Body of pancreas (tissue), 4 donors: ENCODE measurements around the gene RGS12. TPM values are rescaled to one million over a fixed set of nuclear protein-coding genes. Genes with fewer than 3 reads are reported as not detected.

Source experiments
- ATAC-seq: fragments of 150-250 bp; one replicate; pipeline ENCODE4 v1.9.1; 2016
- DNase-seq, 4 donors: peaks; one replicate each; pipeline ENCODE4 v3.0.0-alpha.2; 2019
- H3K27ac ChIP-seq, 4 donors: fragments of 200-600 bp; sonication (generic); 1 replicate in 3 of 4; 2 replicates in 1 of 4; pipeline versions ENCODE4 v1.5.1 to v1.6.1; 2016 to 2019; ENCODE audit warnings: mild to moderate bottlenecking in 1 of 4, mixed read lengths in 1 of 4, moderate library complexity in 1 of 4
- H3K27me3 ChIP-seq, 2 donors: fragments of 200-600 bp; sonication (generic); one replicate each; pipeline ENCODE4 v1.6.0; 2016; ENCODE audit warnings: mild to moderate bottlenecking in 1 of 2
- H3K36me3 ChIP-seq, 2 donors: fragments of 200-600 bp; sonication (generic); replicated peaks in 1 of 2; 2 replicates each; pipeline ENCODE4 v1.5.1; 2016; ENCODE audit warnings: low read depth in 2 of 2; ENCODE audit not compliant: insufficient read depth in 1 of 2
- H3K4me1 ChIP-seq: fragments of 200-600 bp; sonication (generic); one replicate; pipeline ENCODE4 v1.6.0; 2016
- H3K4me3 ChIP-seq, 2 donors: fragments of 200-600 bp; sonication (generic); 1 replicate in 1 of 2; 2 replicates in 1 of 2; pipeline ENCODE4 v1.5.1; 2016 to 2019
- H3K9me3 ChIP-seq, 3 donors: fragments of 200-600 bp; sonication (generic); 1 replicate in 2 of 3; 2 replicates in 1 of 3; pipeline ENCODE4 v1.5.1; 2016
- CTCF ChIP-seq, 7 experiments: fragments of 450-650 bp in 4 of 7; fragments of 200-600 bp in 3 of 7; sonication (generic) in 3 of 7; IDR thresholded peaks; one replicate each; pipeline ENCODE4 v1.5.1; 2016 to 2019; ENCODE audit warnings: antibody characterized with exemption in 7 of 7
- POLR2A ChIP-seq, 3 donors: fragments of 450-650 bp; IDR thresholded peaks; one replicate each; pipeline ENCODE4 v1.6.1; 2016; ENCODE audit warnings: antibody characterized with exemption in 3 of 3, mild to moderate bottlenecking in 2 of 3
- WGBS, 2 donors: methylation state at CpG; one replicate each; pipeline ENCODE4 v1.1.5; 2017; 5-methylcytosine and 5-hydroxymethylcytosine counted together
- intact Hi-C: fragments of 100-400 bp; cut with DNase I; formaldehyde crosslinking; loops from one replicate; pipeline ENCODE4 v1.15.1; 2023
- total RNA-seq, 2 donors: library from RNA; depleted of rRNA; stranded (reverse); fragments of >200 nt; gene quantifications; one replicate each; pipeline ENCODE4 v1.1.0, GENCODE V29; 2016

Gene RGS12
- total RNA-seq, 2 donors from 2014 or later = 9.1 to 12.5 TPM

GRCh38 chr4:3313139-3313538 is 20.3 kb downstream of the RGS12 start:
- Histone ChIP-seq H3K9me3 (no peaks in the 10 kb centered on the region), H3K27ac (no peak overlapping the region), H3K36me3 (no peaks in the 10 kb centered on the region), H3K27me3 (no peaks in the 10 kb centered on the region), H3K4me3 (no peak overlapping the region), H3K4me1 (peaks cover 6% of the 10 kb centered on the region)
- DNase-seq (peak in 2 of 4 donors; percentile 0 to 1), ATAC-seq (no peak)
- intact Hi-C loops = no loop called here
- 86 to 96% methylated on average over 9 of the region's 9 CpGs for WGBS, 2 donors
- TF ChIP-seq POLR2A (IDR thresholded peaks at IDR 0.05) = no peak
- no peak for TF ChIP-seq CTCF (IDR thresholded peaks at IDR 0.05)

DNA sequence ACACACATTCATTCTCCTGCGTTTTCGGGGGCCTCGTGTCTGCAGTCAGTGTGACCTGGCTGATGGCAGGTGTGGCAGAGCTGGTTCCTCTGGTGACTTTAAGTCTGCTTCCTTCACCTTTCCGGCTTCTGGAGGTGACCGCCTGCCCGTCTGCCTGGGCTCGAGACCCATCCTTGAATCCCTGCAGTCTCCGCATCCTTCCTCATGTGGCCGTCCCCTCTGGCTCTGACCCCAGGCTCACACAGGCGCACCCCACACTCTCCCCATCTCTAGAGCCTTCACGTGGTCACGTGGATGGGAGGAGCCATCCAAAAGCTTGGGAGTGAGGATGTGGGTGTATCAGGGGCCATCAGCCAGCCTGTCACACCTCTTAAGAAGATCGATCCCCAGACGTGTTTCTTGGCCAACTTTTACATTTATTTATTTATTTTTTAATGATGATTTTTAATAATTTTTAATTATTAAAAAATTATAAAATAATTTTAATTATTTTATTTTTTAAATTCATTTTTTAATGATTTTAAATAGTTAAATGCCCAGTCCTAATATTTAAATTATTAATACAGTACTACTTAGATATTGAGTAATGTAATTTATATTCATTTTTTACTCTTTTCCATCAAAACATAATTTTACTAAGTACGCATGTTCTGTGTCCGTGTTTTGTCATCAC is 20.9 kb downstream of the RGS12 start:
- Histone ChIP-seq H3K4me1 (peaks cover 2% of the 10 kb centered on the region), H3K36me3 (no peaks in the 10 kb centered on the region), H3K9me3 (no peaks in the 10 kb centered on the region), H3K27me3 (no peaks in the 10 kb centered on the region), H3K4me3 (no peak overlapping the region), H3K27ac (no peak overlapping the region)
- intact Hi-C loops = no loop called here
- DNase-seq = peak in 2 of 4 donors; percentile 4 to 6
- TF ChIP-seq POLR2A (IDR thresholded peaks at IDR 0.05) (no peak), CTCF (IDR thresholded peaks at IDR 0.05) (no peak)
- 89% methylated on average over 16 of the region's 16 CpGs for WGBS, 2 donors
- no peak for ATAC-seq

GRCh38 chr4:3314706-3315260 is 22.0 kb downstream of the RGS12 start:
- Histone ChIP-seq H3K4me1 (peaks cover 1% of the 10 kb centered on the region), H3K4me3 (no peak overlapping the region), H3K9me3 (no peaks in the 10 kb centered on the region), H3K27ac (no peak overlapping the region), H3K27me3 (no peaks in the 10 kb centered on the region), H3K36me3 (no peaks in the 10 kb centered on the region)
- TF ChIP-seq POLR2A (IDR thresholded peaks at IDR 0.05) (no peak), CTCF (IDR thresholded peaks at IDR 0.05) (no peak)
- WGBS, 2 donors = 94 to 96% methylated on average over 11 to 13 of the region's 13 CpGs
- DNase-seq (peak in 2 of 4 donors; percentile 5), ATAC-seq (no peak)
- intact Hi-C loops = no loop called here

DNA sequence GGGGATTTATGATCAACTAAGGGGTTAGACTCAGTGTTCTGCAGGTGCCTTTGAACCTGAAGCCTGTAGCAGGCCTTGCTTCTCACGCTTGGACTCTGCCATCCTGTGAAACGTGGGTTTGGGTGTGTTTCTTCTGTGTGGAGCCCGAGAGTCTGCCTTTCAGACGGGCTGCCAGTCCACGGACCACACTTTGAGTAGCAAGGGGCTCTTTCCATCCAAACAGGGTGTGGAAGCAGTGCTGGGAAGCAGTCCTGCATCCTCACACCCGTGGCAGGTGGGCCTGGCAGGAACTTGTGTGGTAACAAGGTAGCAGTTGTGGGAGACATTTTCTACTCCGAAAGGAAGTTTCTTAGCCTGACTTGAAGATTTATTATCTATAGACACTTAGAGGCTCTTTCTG is 22.7 kb downstream of the RGS12 start:
- no peak overlapping the region for H3K4me3 ChIP-seq
- no peaks in the 10 kb centered on the region for H3K27me3 ChIP-seq
- 88 to 91% methylated on average over 7 of the region's 7 CpGs for WGBS, 2 donors
- no peaks in the 10 kb centered on the region for H3K9me3 ChIP-seq
- TF ChIP-seq POLR2A (IDR thresholded peaks at IDR 0.05) (no peak), CTCF (IDR thresholded peaks at IDR 0.05) (no peak)
- intact Hi-C loops = no loop called here
- DNase-seq (peak in 2 of 4 donors; percentile 2 to 8), ATAC-seq (no peak)
- H3K27ac ChIP-seq = no peak overlapping the region
- H3K4me1 ChIP-seq = peaks cover 9% of the 10 kb centered on the region
- no peaks in the 10 kb centered on the region for H3K36me3 ChIP-seq

DNA sequence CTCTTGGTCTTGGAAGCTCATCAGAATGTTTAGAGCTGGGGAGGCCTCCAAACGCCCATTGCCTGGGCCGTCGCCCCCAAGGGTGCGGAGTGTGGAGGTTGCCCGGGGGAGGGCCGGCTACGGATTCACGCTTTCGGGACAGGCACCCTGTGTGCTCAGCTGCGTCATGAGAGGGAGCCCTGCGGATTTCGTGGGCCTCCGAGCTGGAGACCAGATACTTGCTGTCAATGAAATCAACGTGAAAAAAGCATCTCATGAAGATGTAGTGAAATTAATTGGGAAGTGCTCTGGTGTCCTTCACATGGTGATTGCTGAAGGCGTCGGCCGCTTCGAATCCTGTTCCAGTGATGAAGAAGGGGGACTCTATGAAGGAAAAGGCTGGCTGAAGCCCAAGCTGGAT is 23.3 kb downstream of the RGS12 start:
- H3K27ac ChIP-seq = no peak overlapping the region
- TF ChIP-seq POLR2A (IDR thresholded peaks at IDR 0.05) (no peak), CTCF (IDR thresholded peaks at IDR 0.05) (no peak)
- DNase-seq (peak in 2 of 4 donors; percentile 3 to 5), ATAC-seq (no peak)
- no peaks in the 10 kb centered on the region for H3K27me3 ChIP-seq
- no peaks in the 10 kb centered on the region for H3K9me3 ChIP-seq
- H3K4me1 ChIP-seq = peaks cover 12% of the 10 kb centered on the region
- intact Hi-C loops = no loop called here
- H3K4me3 ChIP-seq = no peak overlapping the region
- no peaks in the 10 kb centered on the region for H3K36me3 ChIP-seq
- 94 to 97% methylated on average over 18 of the region's 18 CpGs for WGBS, 2 donors
